CD8-positive, alpha-beta memory T cell (primary cell): Measurements from ENCODE around the gene SLC26A6. TPM values are rescaled to one million over a fixed set of nuclear protein-coding genes. Genes with fewer than 3 reads are reported as not detected.

Experiments
- CTCF ChIA-PET: fragments of 350-600 bp; sonication (Branson Sonifier 250); formaldehyde crosslinking; loops from one replicate; lab custom pipeline; 2021; ENCODE audit warnings: antibody characterized with exemption; lab: Charles Lee
- POLR2A ChIA-PET: fragments of 350-600 bp; sonication (Branson Sonifier 250); formaldehyde crosslinking; loops from one replicate; lab custom pipeline; 2021; ENCODE audit warnings: antibody characterized with exemption; lab: Charles Lee
- DNase-seq, 5 donors: peaks; one replicate each; pipeline versions ENCODE4 v3.0.0 to v3.0.0-alpha.2; 2020 to 2022; ENCODE audit warnings: mixed read lengths in 1 of 5
- H3K27ac ChIP-seq: one replicate; pipeline ENCODE4 v1.7.0; 2013; ENCODE audit warnings: low read depth, mild to moderate bottlenecking, low read length, moderate library complexity
- H3K27me3 ChIP-seq: 2 replicates; pipeline ENCODE4 v1.7.0; 2013; ENCODE audit warnings: low read length, mild to moderate bottlenecking; ENCODE audit not compliant: insufficient read depth, poor library complexity, severe bottlenecking
- H3K36me3 ChIP-seq: 2 replicates; pipeline ENCODE4 v1.7.0; 2013; ENCODE audit warnings: mild to moderate bottlenecking, low read length, moderate library complexity; ENCODE audit not compliant: insufficient read depth
- H3K4me1 ChIP-seq: 2 replicates; pipeline ENCODE4 v1.7.0; 2013; ENCODE audit warnings: mild to moderate bottlenecking, low read length, moderate library complexity; ENCODE audit not compliant: insufficient read depth
- H3K4me3 ChIP-seq: 2 replicates; pipeline ENCODE4 v1.7.0; 2013; ENCODE audit warnings: mild to moderate bottlenecking, low read length
- H3K9me3 ChIP-seq: 2 replicates; pipeline ENCODE4 v1.7.0; 2013; ENCODE audit warnings: mild to moderate bottlenecking, low read length
- H3K27ac Mint-ChIP-seq, 8 donors: one replicate each; pipeline ENCODE4 v1.8.0; 2020 to 2021; ENCODE audit warnings: mixed read lengths in 8 of 8, mild to moderate bottlenecking in 6 of 8, inconsistent platforms in 3 of 8, moderate library complexity in 3 of 8
- H3K27me3 Mint-ChIP-seq, 2 donors: one replicate each; pipeline ENCODE4 v1.8.0; 2020 to 2021; ENCODE audit warnings: mixed read lengths in 2 of 2, mild to moderate bottlenecking in 1 of 2, moderate library complexity in 1 of 2
- H3K36me3 Mint-ChIP-seq, 3 donors: one replicate each; pipeline ENCODE4 v1.8.0; 2020 to 2021; ENCODE audit warnings: mixed read lengths in 3 of 3, inconsistent platforms in 1 of 3, mild to moderate bottlenecking in 1 of 3
- H3K4me1 Mint-ChIP-seq, 3 donors: one replicate each; pipeline ENCODE4 v1.8.0; 2020 to 2021; ENCODE audit warnings: mixed read lengths in 3 of 3, inconsistent platforms in 1 of 3, mild to moderate bottlenecking in 1 of 3
- H3K4me3 Mint-ChIP-seq, 7 donors: one replicate each; pipeline ENCODE4 v1.8.0; 2020 to 2021; ENCODE audit warnings: mixed read lengths in 7 of 7, mild to moderate bottlenecking in 6 of 7, moderate library complexity in 4 of 7, inconsistent platforms in 2 of 7
- H3K9me3 Mint-ChIP-seq, 5 donors: one replicate each; pipeline ENCODE4 v1.8.0; 2020 to 2022; ENCODE audit warnings: mixed read lengths in 5 of 5, mild to moderate bottlenecking in 3 of 5, moderate library complexity in 2 of 5, inconsistent platforms in 1 of 5
- polyA plus RNA-seq: library from polyadenylated mRNA; unstranded; fragments of 300-500 nt; fragmentation: Illumina TruSeq; gene quantifications from one replicate; pipeline ENCODE4 v1.2.3, GENCODE V29; 2021
- total RNA-seq, 2 experiments: library from RNA; stranded (reverse); gene quantifications; one replicate each; pipeline ENCODE4 v1.2.3, GENCODE V29; 2021

SLC26A6 gene
- total and polyA plus RNA-seq, 3 experiments from 2014 or later, result 4.9 to 28.6 (median 26.4) TPM

DNA sequence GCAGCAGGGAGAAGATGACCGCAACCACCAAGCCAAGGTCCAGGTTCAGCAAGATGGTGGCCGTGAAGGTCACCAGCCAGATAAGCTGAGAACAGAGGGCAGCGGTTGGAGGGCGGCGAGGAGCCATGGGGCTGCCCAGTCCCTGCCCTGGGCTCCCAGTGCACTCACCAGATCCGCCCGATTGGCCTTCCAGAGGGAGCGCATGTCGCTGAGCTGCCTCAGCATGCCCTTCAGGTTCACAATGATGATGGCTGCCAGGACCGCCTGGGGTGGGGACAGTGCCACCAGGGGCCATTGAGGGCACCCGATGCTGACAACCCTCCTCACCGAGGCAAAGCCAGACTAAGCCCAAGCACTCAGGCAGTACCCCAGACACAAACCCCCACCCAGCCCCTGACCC, 5.4 kb downstream of the SLC26A6 start:
- Mint-ChIP-seq H3K9me3 (no peaks in the 10 kb centered on the region), H3K27ac (no peak overlapping the region), H3K4me3 (peak overlapping the region in 1 of 7 donors; percentile 30), H3K4me1 (peaks cover 10 to 18% (median 11%) of the 10 kb centered on the region in 3 donors), H3K27me3 (peaks cover 0 to under 1% of the 10 kb centered on the region in 2 donors), H3K36me3 (peaks cover 4 to 60% (median 8%) of the 10 kb centered on the region in 3 donors)
- H3K4me3 ChIP-seq, result no peak overlapping the region
- no peak overlapping the region for H3K27ac ChIP-seq
- no peaks in the 10 kb centered on the region for H3K27me3 ChIP-seq
- H3K4me1 ChIP-seq, result peaks cover 9% of the 10 kb centered on the region
- H3K36me3 ChIP-seq, result no peaks in the 10 kb centered on the region
- H3K9me3 ChIP-seq, result no peaks in the 10 kb centered on the region
- no peak for DNase-seq
- POLR2A ChIA-PET, result no interaction called here
- CTCF ChIA-PET, result no interaction called here

DNA sequence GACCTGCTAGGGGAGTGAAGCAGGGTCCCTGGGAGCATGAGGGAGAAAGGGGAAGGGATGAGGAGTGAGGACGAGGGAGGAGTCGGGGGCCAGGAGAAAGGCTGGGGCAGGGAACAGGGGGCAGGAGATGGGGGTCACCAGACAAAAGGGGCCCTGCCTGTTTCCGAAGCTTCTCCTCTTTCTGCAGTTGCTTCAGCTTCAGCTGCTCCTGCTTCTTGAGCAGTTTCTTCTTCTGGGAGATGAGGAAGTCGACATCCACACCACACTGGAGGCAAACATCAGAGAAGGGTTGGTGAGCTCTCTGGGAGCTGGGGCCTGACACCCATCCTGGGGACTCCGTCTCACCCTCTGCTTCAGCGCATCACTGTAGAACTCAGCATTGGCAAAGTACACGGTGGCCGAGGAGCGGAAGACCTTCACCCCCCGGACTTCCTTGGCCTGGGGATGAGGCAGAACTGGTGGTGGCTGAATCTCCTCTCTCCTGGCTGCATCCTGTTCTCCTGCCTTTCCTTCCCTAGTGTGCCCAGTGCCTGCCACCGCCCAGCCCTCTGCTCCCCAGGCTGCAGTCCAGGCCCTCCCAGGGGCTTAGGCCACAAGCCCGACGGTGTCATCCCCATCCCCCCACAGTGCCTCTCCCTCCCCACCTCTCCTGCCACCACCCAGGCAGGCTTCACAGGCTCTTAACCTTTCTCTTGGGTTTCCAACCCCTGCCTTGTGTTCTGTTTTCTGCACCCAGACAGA, 6.8 kb downstream of the SLC26A6 start:
- Histone ChIP-seq H3K4me3 (no peak overlapping the region), H3K4me1 (no peaks in the 10 kb centered on the region), H3K27ac (no peak overlapping the region), H3K36me3 (no peaks in the 10 kb centered on the region), H3K27me3 (no peaks in the 10 kb centered on the region), H3K9me3 (no peaks in the 10 kb centered on the region)
- H3K4me1 Mint-ChIP-seq, result peaks cover 8 to 14% (median 11%) of the 10 kb centered on the region in 3 donors
- H3K4me3 Mint-ChIP-seq, result peak overlapping the region in 1 of 7 donors; percentile 15
- H3K9me3 Mint-ChIP-seq, result no peaks in the 10 kb centered on the region
- ChIA-PET POLR2A (no interaction called here), CTCF (no interaction called here)
- H3K36me3 Mint-ChIP-seq, result peaks cover 4 to 59% (median 8%) of the 10 kb centered on the region in 3 donors
- no peak for DNase-seq
- no peak overlapping the region for H3K27ac Mint-ChIP-seq
- H3K27me3 Mint-ChIP-seq, result peaks cover 0 to 2% of the 10 kb centered on the region in 2 donors

- no peak for DNase-seq
- CTCF ChIA-PET, result interaction anchor here (0.9 kb wide), 1 partner anchor 15 kb away, joined by 3 read pairs; no protein-coding TSS in a partner anchor
- H3K4me3 ChIP-seq, result no peak overlapping the region
- H3K4me1 Mint-ChIP-seq, result peaks cover 6 to 11% (median 9%) of the 10 kb centered on the region in 3 donors
- no peaks in the 10 kb centered on the region for H3K27me3 ChIP-seq
- peaks cover 0 to 2% of the 10 kb centered on the region in 2 donors for H3K27me3 Mint-ChIP-seq
- H3K27ac Mint-ChIP-seq, result peak overlapping the region in 1 of 8 donors; percentile 67
- POLR2A ChIA-PET, result interaction anchor here (1.3 kb wide), 1 partner anchor 10 kb away, joined by 3 read pairs; the partner anchor contains the start of gene SLC26A6
- no peak overlapping the region for H3K4me3 Mint-ChIP-seq
- no peaks in the 10 kb centered on the region for H3K9me3 ChIP-seq
- peaks cover 4 to 46% (median 7%) of the 10 kb centered on the region in 3 donors for H3K36me3 Mint-ChIP-seq
- no peaks in the 10 kb centered on the region for H3K9me3 Mint-ChIP-seq
- no peak overlapping the region for H3K27ac ChIP-seq
- no peaks in the 10 kb centered on the region for H3K4me1 ChIP-seq
- H3K36me3 ChIP-seq, result no peaks in the 10 kb centered on the region
Observed at GRCh38 chr3:48625600-48625999, 9.7 kb downstream of the SLC26A6 start.

- Mint-ChIP-seq H3K4me1 (peaks cover 6 to 11% (median 9%) of the 10 kb centered on the region in 3 donors), H3K36me3 (peaks cover 4 to 41% (median 7%) of the 10 kb centered on the region in 3 donors), H3K9me3 (no peaks in the 10 kb centered on the region), H3K27me3 (peaks cover 0 to 2% of the 10 kb centered on the region in 2 donors), H3K4me3 (no peak overlapping the region), H3K27ac (peak overlapping the region in 2 of 8 donors; percentile 71 to 75)
- no peak overlapping the region for H3K27ac ChIP-seq
- no peaks in the 10 kb centered on the region for H3K4me1 ChIP-seq
- POLR2A ChIA-PET, result interaction anchor here (1.3 kb wide), 1 partner anchor 11 kb away, joined by 3 read pairs; the partner anchor contains the start of gene SLC26A6
- H3K4me3 ChIP-seq, result no peak overlapping the region
- DNase-seq, result no peak
- CTCF ChIA-PET, result interaction anchor here (0.9 to 1.5 kb wide), 2 partner anchors 14 to 76 kb away, joined by 3 to 4 read pairs; no protein-coding TSS in a partner anchor
- no peaks in the 10 kb centered on the region for H3K9me3 ChIP-seq
- H3K36me3 ChIP-seq, result no peaks in the 10 kb centered on the region
- no peaks in the 10 kb centered on the region for H3K27me3 ChIP-seq
Observed at GRCh38 chr3:48624767-48625166, 10.5 kb downstream of the SLC26A6 start.

DNA sequence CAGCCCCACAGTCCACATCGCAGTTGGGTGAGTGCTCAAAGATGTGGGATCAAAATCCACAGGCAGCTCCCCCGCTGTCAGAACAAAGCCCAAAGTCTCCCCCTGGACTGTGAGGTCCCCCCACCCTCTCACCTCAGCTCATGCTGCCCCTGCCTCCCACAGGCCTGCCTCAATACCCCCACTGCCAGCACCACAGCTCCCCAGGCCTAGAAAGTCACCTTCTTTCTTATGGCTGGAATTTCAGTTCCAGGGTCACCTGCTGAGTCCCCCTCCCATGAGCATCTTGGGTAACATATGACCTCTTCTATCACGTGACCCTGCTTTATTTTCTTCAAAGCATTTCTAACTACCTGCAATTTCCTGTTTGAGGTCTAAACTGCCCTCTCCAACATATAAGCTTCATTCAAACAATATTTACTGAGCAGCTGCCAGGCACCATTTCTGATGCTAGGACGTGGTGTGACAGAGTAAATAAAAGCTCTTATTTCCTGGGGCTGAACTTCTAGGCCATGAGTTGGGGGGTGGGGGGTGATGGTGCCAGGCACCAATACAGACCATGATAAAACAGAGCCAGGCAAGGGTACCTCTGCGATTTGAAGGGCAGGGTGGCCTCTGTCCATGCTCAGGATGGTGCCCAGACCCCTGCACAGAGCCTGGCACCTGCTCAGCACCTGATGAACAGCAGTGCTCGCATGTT, 11.3 kb downstream of the SLC26A6 start:
- Mint-ChIP-seq H3K27ac (peak overlapping the region in 4 of 8 donors; percentile 6 to 66 (median 34)), H3K4me1 (peaks cover 6 to 11% (median 9%) of the 10 kb centered on the region in 3 donors), H3K4me3 (peak overlapping the region in 1 of 7 donors; percentile 8), H3K27me3 (peaks cover 0 to 2% of the 10 kb centered on the region in 2 donors), H3K9me3 (peaks cover 0 to 1% (median 0%) of the 10 kb centered on the region in 5 donors), H3K36me3 (peaks cover 2 to 33% (median 4%) of the 10 kb centered on the region in 3 donors)
- Histone ChIP-seq H3K27ac (no peak overlapping the region), H3K9me3 (no peaks in the 10 kb centered on the region), H3K4me1 (no peaks in the 10 kb centered on the region), H3K4me3 (no peak overlapping the region), H3K36me3 (no peaks in the 10 kb centered on the region), H3K27me3 (no peaks in the 10 kb centered on the region)
- DNase-seq, result no peak
- ChIA-PET POLR2A (no interaction called here), CTCF (interaction anchor here (0.7 to 1.5 kb wide), 2 partner anchors 20 to 75 kb away, joined by 4 read pairs; no protein-coding TSS in a partner anchor)

DNA sequence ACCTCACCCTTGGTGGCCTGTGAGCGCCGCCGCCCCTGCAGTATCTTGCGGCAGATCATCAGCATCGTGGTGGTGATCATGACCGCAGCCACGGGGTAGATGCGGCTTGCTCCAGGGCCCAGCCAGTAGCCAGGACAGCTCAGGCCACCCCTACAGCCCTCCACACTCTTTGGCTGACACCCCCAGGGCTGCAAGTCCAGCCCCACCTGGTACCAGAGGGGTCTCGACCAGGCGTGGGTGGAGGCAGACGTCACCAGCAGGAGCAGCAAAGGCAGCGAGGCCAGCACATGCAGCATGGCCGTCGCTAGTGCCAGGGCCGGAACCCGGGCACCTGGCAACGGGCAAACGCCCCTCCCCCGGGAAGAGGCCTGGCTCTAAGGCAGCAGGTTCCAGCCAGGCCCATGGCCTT, 13.8 kb downstream of the SLC26A6 start, which contains the start of gene TMEM89:
TMEM89 (minus strand) TSS at position 309 of the 409 bp plus-strand sequence; CDS start at position 296, 13 bp downstream.
- H3K4me3 Mint-ChIP-seq, result no peak within 1 kb of the TSS
- Histone ChIP-seq H3K27ac (no peak within 1 kb of the TSS), H3K4me1 (no peaks in the 10 kb centered on the region), H3K36me3 (no peaks in the 10 kb centered on the region), H3K4me3 (no peak within 1 kb of the TSS), H3K27me3 (no peaks in the 10 kb centered on the region), H3K9me3 (peaks cover 11% of the 10 kb centered on the region)
- H3K36me3 Mint-ChIP-seq, result peaks cover 0 to 9% (median 0%) of the 10 kb centered on the region in 3 donors
- no peak for DNase-seq
- peaks cover 6 to 11% (median 9%) of the 10 kb centered on the region in 3 donors for H3K4me1 Mint-ChIP-seq
- POLR2A ChIA-PET, result no interaction called here
- CTCF ChIA-PET, result interaction anchor here (1.2 kb wide), 1 partner anchor 14 kb away, joined by 4 read pairs; the partner anchor contains the start of gene SLC26A6
- H3K9me3 Mint-ChIP-seq, result peaks cover 0 to 17% (median 10%) of the 10 kb centered on the region in 5 donors
- H3K27ac Mint-ChIP-seq, result no peak within 1 kb of the TSS
- H3K27me3 Mint-ChIP-seq, result peaks cover 0 to 2% of the 10 kb centered on the region in 2 donors

- ChIA-PET CTCF (no interaction called here), POLR2A (interaction anchor here (1.0 kb wide), 1 partner anchor 10 kb away, joined by 3 read pairs; the partner anchor contains the start of gene UQCRC1)
- peaks cover 5 to 8% (median 7%) of the 10 kb centered on the region in 3 donors for H3K4me1 Mint-ChIP-seq
Observed at GRCh38 chr3:48619541-48620524, 15.4 kb downstream of the SLC26A6 start.

More at GRCh38 chr3:48619541-48620524, 15.4 kb downstream of the SLC26A6 start:
- Histone ChIP-seq H3K4me3 (no peak overlapping the region), H3K36me3 (no peaks in the 10 kb centered on the region), H3K4me1 (no peaks in the 10 kb centered on the region), H3K27ac (no peak overlapping the region), H3K9me3 (peaks cover 11% of the 10 kb centered on the region), H3K27me3 (no peaks in the 10 kb centered on the region)
- no peak for DNase-seq
- H3K27me3 Mint-ChIP-seq, result peaks cover 0 to under 1% of the 10 kb centered on the region in 2 donors
- H3K27ac Mint-ChIP-seq, result no peak overlapping the region
- H3K9me3 Mint-ChIP-seq, result peaks cover 0 to 20% (median 10%) of the 10 kb centered on the region in 5 donors
- no peaks in the 10 kb centered on the region for H3K36me3 Mint-ChIP-seq
- no peak overlapping the region for H3K4me3 Mint-ChIP-seq
